Measurements from ENCODE around the gene EMP2. TPM values are rescaled to one million over a fixed set of nuclear protein-coding genes. Genes with fewer than 3 reads are reported as not detected.

The EMP2 gene
- total and polyA plus RNA-seq, 3 donors from 2014 or later: 9.3 to 18.4 (median 13.1) TPM

- no peaks in the 10 kb centered on the region for H3K36me3 ChIP-seq (ENCODE audit: low read depth, missing control alignments)
- intact Hi-C loops (cut with DNase I; ENCODE audit: low total_unique reads): no loop called here
- WGBS, 2 donors: 74 to 86% methylated on average over 1 of the region's 1 CpG
These were observed 50.3 kb downstream of the EMP2 start for GRCh38 chr16:10529895-10530669.

GRCh38 chr16:10528635-10529034, 51.8 kb downstream of the EMP2 start:
- Histone ChIP-seq H3K27me3 (no peaks in the 10 kb centered on the region), H3K9me3 (no peaks in the 10 kb centered on the region), H3K4me3 (no peak overlapping the region), H3K4me1 (no peaks in the 10 kb centered on the region), H3K36me3 (ENCODE audit: low read depth, missing control alignments) (no peaks in the 10 kb centered on the region), H3K27ac (no peak overlapping the region)
- WGBS, 2 donors: 92 to 94% methylated on average over 8 of the region's 8 CpGs
- TF ChIP-seq CTCF (IDR thresholded peaks at IDR 0.05) (no peak), POLR2A (IDR thresholded peaks at IDR 0.05) (no peak)
- intact Hi-C loops (cut with DNase I; ENCODE audit: low total_unique reads): no loop called here
- no peak for DNase-seq

More at GRCh38 chr16:10529895-10530669, 50.3 kb downstream of the EMP2 start:
- TF ChIP-seq CTCF (IDR thresholded peaks at IDR 0.05) (no peak), POLR2A (IDR thresholded peaks at IDR 0.05) (no peak)
- H3K27ac ChIP-seq: no peak overlapping the region
- no peak overlapping the region for H3K4me3 ChIP-seq
- no peaks in the 10 kb centered on the region for H3K4me1 ChIP-seq
- DNase-seq: no peak
- no peaks in the 10 kb centered on the region for H3K9me3 ChIP-seq
- no peaks in the 10 kb centered on the region for H3K27me3 ChIP-seq

- DNase-seq: no peak
- Histone ChIP-seq H3K9me3 (no peaks in the 10 kb centered on the region), H3K4me3 (no peak overlapping the region), H3K4me1 (no peaks in the 10 kb centered on the region), H3K36me3 (ENCODE audit: low read depth, missing control alignments) (no peaks in the 10 kb centered on the region), H3K27me3 (no peaks in the 10 kb centered on the region), H3K27ac (no peak overlapping the region)
- WGBS, 2 donors: 91 to 95% methylated on average over 7 of the region's 7 CpGs
- intact Hi-C loops (cut with DNase I; ENCODE audit: low total_unique reads): no loop called here
- TF ChIP-seq POLR2A (IDR thresholded peaks at IDR 0.05) (no peak), CTCF (IDR thresholded peaks at IDR 0.05) (no peak)
These were observed 53.4 kb downstream of the EMP2 start for GRCh38 chr16:10526962-10527361.

- Histone ChIP-seq H3K27ac (no peak overlapping the region), H3K4me1 (no peaks in the 10 kb centered on the region), H3K4me3 (no peak overlapping the region), H3K27me3 (no peaks in the 10 kb centered on the region), H3K36me3 (ENCODE audit: low read depth, missing control alignments) (no peaks in the 10 kb centered on the region), H3K9me3 (no peaks in the 10 kb centered on the region)
- TF ChIP-seq POLR2A (IDR thresholded peaks at IDR 0.05): no peak
- no peak for TF ChIP-seq CTCF (IDR thresholded peaks at IDR 0.05)
- no peak for DNase-seq
- intact Hi-C loops (cut with DNase I; ENCODE audit: low total_unique reads): no loop called here
- WGBS, 2 donors: 91 to 97% methylated on average over 6 of the region's 6 CpGs
These were observed 55.1 kb downstream of the EMP2 start for GRCh38 chr16:10525214-10525825.
